ENCODE measurements around the gene ERCC6L2.

ERCC6L2 gene

GRCh38 chr9:95875305-95876137 is at the start of gene ERCC6L2 (continued):
- TF ChIP-seq ZNF280D (tag by site-specific recombination; IDR thresholded peaks at IDR 0.05) (no peak), AEBP2 (tag by site-specific recombination; IDR thresholded peaks at IDR 0.05; ENCODE audit: borderline replicate concordance) (no peak), ZNF768 (tag by site-specific recombination; IDR thresholded peaks at IDR 0.05) (no peak), SP7 (tag by site-specific recombination; IDR thresholded peaks at IDR 0.05) (peak; percentile 84), ZNF747 (tag by site-specific recombination; IDR thresholded peaks at IDR 0.05) (no peak), ZNF16 (tag by site-specific recombination; IDR thresholded peaks at IDR 0.05; ENCODE audit: low read depth) (no peak), ZNF174 (tag by site-specific recombination; IDR thresholded peaks at IDR 0.05) (peak; percentile 66; the same call in 1 of the 2 replicates), ZNF148 (tag by site-specific recombination; IDR thresholded peaks at IDR 0.05; ENCODE audit: borderline replicate concordance) (no peak), ZBTB1 (tag by site-specific recombination; IDR thresholded peaks at IDR 0.05) (no peak), ZNF423 (tag by site-specific recombination; IDR thresholded peaks at IDR 0.05) (no peak), ZBTB7A (tag by site-specific recombination; IDR thresholded peaks at IDR 0.05; ENCODE audit: low read depth) (no peak; the same call in 1 of the 2 replicates), ZSCAN18 (tag by site-specific recombination; IDR thresholded peaks at IDR 0.05) (no peak), ZSCAN23 (tag by site-specific recombination; IDR thresholded peaks at IDR 0.05) (no peak), ZBTB11 (tag by site-specific recombination; conservative IDR thresholded peaks at IDR 0.05; ENCODE audit: low read depth) (peak; percentile 99), ZNF549 (tag by site-specific recombination; IDR thresholded peaks at IDR 0.05) (no peak), ZNF146 (tag by site-specific recombination; IDR thresholded peaks at IDR 0.05) (no peak), ZBTB44 (tag by site-specific recombination; IDR thresholded peaks at IDR 0.05) (no peak), ZNF184 (tag by site-specific recombination; IDR thresholded peaks at IDR 0.05) (no peak), ZNF133 (tag by site-specific recombination; IDR thresholded peaks at IDR 0.05) (no peak), ZNF335 (tag by site-specific recombination; conservative IDR thresholded peaks at IDR 0.05) (peak; percentile 71), ZNF266 (tag by site-specific recombination; IDR thresholded peaks at IDR 0.05; ENCODE audit: low read depth) (no peak), CTCF (tag by site-specific recombination; IDR thresholded peaks at IDR 0.05) (0 out of 2 replicates have a peak, but pooled peaks have one; percentile 17)

Measured in HEK293 (cell line).